ENCODE results near the gene COPS2.
"Not testable (repeated sequence)": the region's sequence is repeated elsewhere in the genome, so short reads cannot be mapped to it uniquely, and the experiment has no call there.

GRCh38 chr15:49183741-49184140 lies 28.3 kb upstream of the COPS2 start:
- TF ChIP-seq CTCF (IDR thresholded peaks at IDR 0.05 in 8 of 11, conservative IDR thresholded peaks at IDR 0.05 in 3 of 11); POLR2A (IDR thresholded peaks at IDR 0.05); POLR2AphosphoS5 (IDR thresholded peaks at IDR 0.05): not testable (repeated sequence)

Measured in spleen (tissue), 7 donors.